Neural crest cell (in vitro differentiated cells): ENCODE data around the gene XPO5. TPM values are rescaled to one million over a fixed set of nuclear protein-coding genes. Genes with fewer than 3 reads are reported as not detected.

Source experiments
- DNase-seq: peaks from one replicate; pipeline ENCODE4 v3.0.0; 2021; ENCODE audit warnings: low read depth, mixed read lengths, low spot score
- H3K27ac Mint-ChIP-seq: one replicate; pipeline ENCODE4 v1.8.0; 2021; ENCODE audit warnings: mild to moderate bottlenecking, mixed read lengths; ENCODE audit not compliant: unreplicated experiment
- H3K27me3 Mint-ChIP-seq: 2 replicates; pipeline ENCODE4 v1.8.0; 2021; ENCODE audit warnings: low read depth, mild to moderate bottlenecking, mixed read lengths
- H3K36me3 Mint-ChIP-seq: 2 replicates; pipeline ENCODE4 v1.8.0; 2021; ENCODE audit warnings: low read depth, mild to moderate bottlenecking, mixed read lengths
- H3K4me1 Mint-ChIP-seq: 2 replicates; pipeline ENCODE4 v1.8.0; 2021; ENCODE audit warnings: mixed read lengths
- H3K4me3 Mint-ChIP-seq: one replicate; pipeline ENCODE4 v1.8.0; 2021; ENCODE audit warnings: mild to moderate bottlenecking, mixed read lengths
- H3K9me3 Mint-ChIP-seq: 2 replicates; pipeline ENCODE4 v1.8.0; 2021; ENCODE audit warnings: mixed read lengths
- total RNA-seq: library from RNA; stranded (reverse); gene quantifications from 2 replicates; pipeline ENCODE4 v1.2.1, GENCODE V29; 2021
- TF ChIP-seq, protein P1 (sequence below): fragments of 200-600 bp; sonication (generic); conservative IDR thresholded peaks from 2 replicates; pipeline ENCODE4 v1.5.0; 2021; ENCODE audit warnings: antibody characterized with exemption, mild to moderate bottlenecking

The XPO5 gene
- total RNA-seq, 1 donor from 2014 or later: 105 TPM

DNA sequence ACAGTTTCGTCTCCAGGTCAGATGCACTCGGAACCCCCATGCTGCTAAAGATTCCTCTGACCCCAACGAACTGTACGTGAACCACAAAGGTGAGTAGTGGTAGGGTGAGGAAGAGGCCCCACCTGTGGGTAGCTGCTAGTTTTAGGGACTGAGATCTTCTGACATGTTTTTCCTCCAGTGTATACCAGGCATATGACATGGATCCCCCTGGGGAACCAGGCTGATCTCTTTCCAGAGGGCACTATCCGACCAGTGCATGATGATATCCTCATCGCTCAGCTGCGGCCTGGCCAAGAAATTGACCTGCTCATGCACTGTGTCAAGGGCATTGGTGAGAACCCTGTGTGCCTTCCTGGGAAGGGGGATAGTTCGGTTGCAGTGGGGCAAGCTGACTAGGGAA is 55.7 kb downstream of the XPO5 start:
- TF ChIP-seq, protein P1, sequence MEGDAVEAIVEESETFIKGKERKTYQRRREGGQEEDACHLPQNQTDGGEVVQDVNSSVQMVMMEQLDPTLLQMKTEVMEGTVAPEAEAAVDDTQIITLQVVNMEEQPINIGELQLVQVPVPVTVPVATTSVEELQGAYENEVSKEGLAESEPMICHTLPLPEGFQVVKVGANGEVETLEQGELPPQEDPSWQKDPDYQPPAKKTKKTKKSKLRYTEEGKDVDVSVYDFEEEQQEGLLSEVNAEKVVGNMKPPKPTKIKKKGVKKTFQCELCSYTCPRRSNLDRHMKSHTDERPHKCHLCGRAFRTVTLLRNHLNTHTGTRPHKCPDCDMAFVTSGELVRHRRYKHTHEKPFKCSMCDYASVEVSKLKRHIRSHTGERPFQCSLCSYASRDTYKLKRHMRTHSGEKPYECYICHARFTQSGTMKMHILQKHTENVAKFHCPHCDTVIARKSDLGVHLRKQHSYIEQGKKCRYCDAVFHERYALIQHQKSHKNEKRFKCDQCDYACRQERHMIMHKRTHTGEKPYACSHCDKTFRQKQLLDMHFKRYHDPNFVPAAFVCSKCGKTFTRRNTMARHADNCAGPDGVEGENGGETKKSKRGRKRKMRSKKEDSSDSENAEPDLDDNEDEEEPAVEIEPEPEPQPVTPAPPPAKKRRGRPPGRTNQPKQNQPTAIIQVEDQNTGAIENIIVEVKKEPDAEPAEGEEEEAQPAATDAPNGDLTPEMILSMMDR: no peak
- Mint-ChIP-seq H3K4me3 (peak overlapping the region; percentile 4), H3K27me3 (no peaks in the 10 kb centered on the region), H3K9me3 (no peaks in the 10 kb centered on the region), H3K4me1 (peaks cover 13% of the 10 kb centered on the region), H3K27ac (no peak overlapping the region), H3K36me3 (peaks cover 5% of the 10 kb centered on the region)
- DNase-seq: no peak

DNA sequence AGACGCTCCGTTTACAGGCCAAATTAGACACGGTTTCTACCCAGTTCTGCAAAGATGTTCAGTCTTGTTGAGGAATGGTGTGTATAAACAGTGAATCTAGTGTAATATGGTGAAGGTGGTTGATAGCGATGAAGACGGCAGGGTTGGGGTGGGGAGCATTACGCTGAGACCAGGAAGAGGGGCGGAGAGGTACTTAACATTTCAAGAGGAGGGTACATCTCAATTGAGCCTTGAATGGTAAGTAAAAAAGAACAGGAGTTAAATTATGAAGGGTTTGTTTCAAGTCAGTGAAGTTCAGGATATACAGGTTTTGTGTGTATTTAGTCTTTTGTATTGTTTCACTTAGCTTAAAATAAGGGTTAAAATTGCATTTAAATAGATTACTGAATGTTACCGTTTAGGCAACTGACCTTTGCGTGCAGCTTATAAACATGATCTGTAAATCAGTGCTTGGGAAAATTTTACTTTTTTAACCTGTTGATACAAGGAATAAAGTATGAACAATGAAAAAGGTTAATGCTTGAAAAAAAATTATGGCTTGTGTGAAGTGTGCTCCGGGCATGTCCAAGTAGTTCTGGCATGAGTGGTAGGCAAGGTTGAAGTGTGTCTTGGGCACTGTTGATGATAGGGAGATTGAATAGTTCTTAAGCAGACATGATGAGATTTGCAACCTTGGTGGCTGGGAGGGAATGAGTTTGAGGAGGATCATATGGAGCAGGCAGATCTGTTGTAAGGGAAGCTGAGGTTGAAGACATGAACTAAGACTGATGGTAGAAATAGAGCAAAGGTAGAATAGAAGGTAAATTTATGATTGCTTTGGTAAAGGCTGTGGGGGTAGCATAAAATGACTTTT is 58.1 kb downstream of the XPO5 start:
- Mint-ChIP-seq H3K4me3 (no peak overlapping the region), H3K27ac (no peak overlapping the region), H3K36me3 (peaks cover 6% of the 10 kb centered on the region), H3K27me3 (no peaks in the 10 kb centered on the region), H3K4me1 (peaks cover 15% of the 10 kb centered on the region), H3K9me3 (no peaks in the 10 kb centered on the region)
- no peak for DNase-seq
- TF ChIP-seq, protein P1: no peak

DNA sequence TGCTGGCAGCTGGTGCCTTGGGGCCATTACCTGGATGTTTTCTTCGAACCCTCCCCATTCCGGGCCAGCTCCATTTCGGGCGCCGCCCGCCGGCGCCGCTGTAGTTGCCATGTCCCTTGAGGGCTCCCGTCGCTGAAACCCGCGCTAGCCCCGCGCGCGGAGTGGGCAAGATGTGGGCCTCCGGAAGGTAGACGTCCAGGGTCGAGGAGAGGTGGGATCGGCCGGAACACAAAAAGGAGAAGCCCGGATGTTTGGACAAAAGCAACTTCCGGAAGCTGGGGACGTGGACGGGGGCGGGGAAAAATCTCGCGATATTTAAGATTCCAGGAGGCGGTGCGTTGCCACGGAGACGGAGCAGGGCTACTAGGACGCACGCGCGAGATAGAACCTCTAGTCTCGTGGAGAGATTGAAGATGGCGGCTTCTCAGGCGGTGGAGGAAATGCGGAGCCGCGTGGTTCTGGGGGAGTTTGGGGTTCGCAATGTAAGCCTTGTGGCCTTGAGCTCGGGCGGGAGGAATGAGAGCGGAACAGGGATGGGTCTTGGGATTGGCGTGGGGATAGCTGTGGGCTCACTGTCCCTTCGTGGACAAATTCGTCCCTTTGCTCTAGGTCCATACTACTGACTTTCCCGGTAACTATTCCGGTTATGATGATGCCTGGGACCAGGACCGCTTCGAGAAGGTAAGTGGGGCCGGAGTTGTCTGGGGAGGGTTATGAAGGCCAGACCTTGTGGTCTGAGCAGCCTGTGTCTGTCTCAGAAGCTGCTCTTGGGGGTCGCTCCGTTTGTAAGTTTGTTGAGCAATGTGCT is 58.9 kb downstream of the XPO5 start, which contains the start of the genes POLR1C and YIPF3:
Gene POLR1C (plus strand): TSS at position 393 of the 808 bp plus-strand sequence. CDS start 21 bp downstream, at position 414.
Gene YIPF3 (minus strand): TSS at position 230 of the 808 bp plus-strand sequence. CDS start 119 bp downstream, at position 111.
- Mint-ChIP-seq H3K4me3 (no peak within 1 kb of the TSS), H3K27me3 (no peaks in the 10 kb centered on the region), H3K4me1 (peaks cover 15% of the 10 kb centered on the region), H3K27ac (no peak within 1 kb of the TSS), H3K9me3 (no peaks in the 10 kb centered on the region), H3K36me3 (peaks cover 6% of the 10 kb centered on the region)
- TF ChIP-seq, protein P1: no peak
- DNase-seq: peak; percentile 95

DNA sequence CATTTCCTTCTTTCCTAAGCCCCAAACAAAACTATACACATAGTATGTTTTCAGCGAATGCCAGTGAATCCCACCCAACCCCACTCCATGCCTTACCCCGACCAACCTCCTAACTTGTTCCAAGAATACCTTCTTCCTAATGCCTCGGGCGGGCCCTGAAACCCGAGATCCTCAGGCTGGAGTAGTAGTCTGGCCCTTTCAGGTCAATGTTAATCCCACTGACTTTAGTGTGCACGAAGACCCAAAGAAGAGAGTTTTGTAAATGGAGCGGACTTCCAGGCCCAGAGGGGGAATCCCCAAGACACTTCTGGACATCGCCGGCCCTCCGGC is 59.5 kb downstream of the XPO5 start:
- TF ChIP-seq, protein P1: no peak
- Mint-ChIP-seq H3K27me3 (no peaks in the 10 kb centered on the region), H3K4me3 (no peak overlapping the region), H3K4me1 (peaks cover 15% of the 10 kb centered on the region), H3K9me3 (no peaks in the 10 kb centered on the region), H3K27ac (no peak overlapping the region), H3K36me3 (peaks cover 9% of the 10 kb centered on the region)
- DNase-seq: no peak

DNA sequence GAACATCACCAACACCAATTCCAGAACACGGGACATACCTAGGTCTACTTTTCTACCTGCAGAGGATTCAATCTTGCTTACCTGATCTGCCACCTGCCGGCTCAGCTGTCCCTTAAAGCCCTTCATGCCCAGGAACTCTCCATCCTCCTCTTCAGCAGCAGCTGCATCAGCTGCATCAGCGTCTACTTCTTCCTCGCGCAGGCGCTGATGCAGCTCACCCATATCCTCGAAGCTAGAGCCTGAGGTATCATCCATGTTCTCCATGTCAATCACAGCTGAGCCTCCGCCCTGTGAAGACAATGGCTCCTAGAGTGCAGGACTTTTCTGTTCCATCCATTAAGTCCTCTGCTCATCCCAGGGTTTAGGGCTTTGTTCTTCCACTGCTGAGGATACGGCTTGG is 60.0 kb downstream of the XPO5 start:
- H3K36me3 Mint-ChIP-seq: peaks cover 5% of the 10 kb centered on the region
- no peaks in the 10 kb centered on the region for H3K9me3 Mint-ChIP-seq
- no peaks in the 10 kb centered on the region for H3K27me3 Mint-ChIP-seq
- TF ChIP-seq, protein P1: no peak
- H3K4me1 Mint-ChIP-seq: peaks cover 15% of the 10 kb centered on the region
- no peak overlapping the region for H3K27ac Mint-ChIP-seq
- no peak overlapping the region for H3K4me3 Mint-ChIP-seq
- DNase-seq: no peak
